Fibroblast of villous mesenchyme (primary cell): Measurements from ENCODE around the gene APOD. TPM values are rescaled to one million over a fixed set of nuclear protein-coding genes. Genes with fewer than 3 reads are reported as not detected.

Source experiments
- DNase-seq: peaks from one replicate; pipeline ENCODE4 v3.0.0-alpha.2; 2010; ENCODE audit warnings: low read depth
- H3K4me3 ChIP-seq: 2 replicates; pipeline ENCODE4 v1.5.1; 2011; ENCODE audit warnings: low read depth, mild to moderate bottlenecking, low read length
- CTCF ChIP-seq: IDR thresholded peaks from 2 replicates; pipeline ENCODE4 v1.5.1; 2012; ENCODE audit warnings: low read depth, mild to moderate bottlenecking, low read length; ENCODE audit not compliant: insufficient read depth
- total RNA-seq: library from RNA; depleted of rRNA; stranded (reverse); fragments of >200 nt; gene quantifications from 2 replicates; pipeline ENCODE4 v1.2.3, GENCODE V29; 2012

Gene APOD
- total RNA-seq, 1 donor, result 1.3 TPM

GRCh38 chr3:195554458-195554857 is 29.3 kb downstream of the APOD start:
- H3K4me3 ChIP-seq, result no peak overlapping the region
- no peak for DNase-seq
- no peak for TF ChIP-seq CTCF

- H3K4me3 ChIP-seq, result no peak overlapping the region
- DNase-seq, result no peak
- TF ChIP-seq CTCF, result no peak
These were observed 30.5 kb downstream of the APOD start for GRCh38 chr3:195553268-195553667.

GRCh38 chr3:195551381-195551978 is 32.3 kb downstream of the APOD start:
- TF ChIP-seq CTCF, result no peak
- DNase-seq, result no peak
- no peak overlapping the region for H3K4me3 ChIP-seq

GRCh38 chr3:195550723-195551122 is 33.0 kb downstream of the APOD start:
- H3K4me3 ChIP-seq, result no peak overlapping the region
- TF ChIP-seq CTCF, result no peak
- DNase-seq, result no peak

- no peak for TF ChIP-seq CTCF
- DNase-seq, result peak; percentile 31
- no peak overlapping the region for H3K4me3 ChIP-seq
These were observed 33.7 kb downstream of the APOD start for GRCh38 chr3:195549931-195550519.

- H3K4me3 ChIP-seq, result no peak overlapping the region
- TF ChIP-seq CTCF, result no peak
- no peak for DNase-seq
These were observed 34.8 kb downstream of the APOD start for GRCh38 chr3:195548987-195549386.

GRCh38 chr3:195548501-195548900 is 35.2 kb downstream of the APOD start:
- no peak overlapping the region for H3K4me3 ChIP-seq
- TF ChIP-seq CTCF, result no peak
- no peak for DNase-seq
